Muscle layer of duodenum (tissue), 2 donors: Measurements from ENCODE around the gene ARHGAP19.

Experiments used
- H3K27ac ChIP-seq: one replicate; pipeline ENCODE4 v1.7.0; 2013; ENCODE audit warnings: mild to moderate bottlenecking, low read length
- H3K27me3 ChIP-seq: one replicate; pipeline ENCODE4 v1.7.0; 2013; ENCODE audit warnings: low read depth, mild to moderate bottlenecking, control low read depth, low read length
- H3K36me3 ChIP-seq, 2 donors: one replicate each; pipeline ENCODE4 v1.7.0; 2013; ENCODE audit warnings: low read length in 2 of 2, control low read depth in 1 of 2, mild to moderate bottlenecking in 1 of 2; ENCODE audit not compliant: insufficient read depth in 2 of 2, control insufficient read depth in 1 of 2
- H3K4me1 ChIP-seq, 2 donors: one replicate each; pipeline ENCODE4 v1.7.0; 2013; ENCODE audit warnings: low read length in 2 of 2, mild to moderate bottlenecking in 2 of 2, control low read depth in 1 of 2, moderate library complexity in 1 of 2; ENCODE audit not compliant: insufficient read depth in 2 of 2, control insufficient read depth in 1 of 2
- H3K4me3 ChIP-seq, 2 donors: one replicate each; pipeline ENCODE4 v1.7.0; 2013; ENCODE audit warnings: low read length in 2 of 2, low read depth in 1 of 2, mild to moderate bottlenecking in 1 of 2
- H3K9me3 ChIP-seq, 2 donors: one replicate each; pipeline ENCODE4 v1.7.0; 2013; ENCODE audit warnings: low read length in 2 of 2, control low read depth in 1 of 2, mild to moderate bottlenecking in 1 of 2; ENCODE audit not compliant: control insufficient read depth in 1 of 2
- donor health status: healthy.

ARHGAP19 gene

DNA sequence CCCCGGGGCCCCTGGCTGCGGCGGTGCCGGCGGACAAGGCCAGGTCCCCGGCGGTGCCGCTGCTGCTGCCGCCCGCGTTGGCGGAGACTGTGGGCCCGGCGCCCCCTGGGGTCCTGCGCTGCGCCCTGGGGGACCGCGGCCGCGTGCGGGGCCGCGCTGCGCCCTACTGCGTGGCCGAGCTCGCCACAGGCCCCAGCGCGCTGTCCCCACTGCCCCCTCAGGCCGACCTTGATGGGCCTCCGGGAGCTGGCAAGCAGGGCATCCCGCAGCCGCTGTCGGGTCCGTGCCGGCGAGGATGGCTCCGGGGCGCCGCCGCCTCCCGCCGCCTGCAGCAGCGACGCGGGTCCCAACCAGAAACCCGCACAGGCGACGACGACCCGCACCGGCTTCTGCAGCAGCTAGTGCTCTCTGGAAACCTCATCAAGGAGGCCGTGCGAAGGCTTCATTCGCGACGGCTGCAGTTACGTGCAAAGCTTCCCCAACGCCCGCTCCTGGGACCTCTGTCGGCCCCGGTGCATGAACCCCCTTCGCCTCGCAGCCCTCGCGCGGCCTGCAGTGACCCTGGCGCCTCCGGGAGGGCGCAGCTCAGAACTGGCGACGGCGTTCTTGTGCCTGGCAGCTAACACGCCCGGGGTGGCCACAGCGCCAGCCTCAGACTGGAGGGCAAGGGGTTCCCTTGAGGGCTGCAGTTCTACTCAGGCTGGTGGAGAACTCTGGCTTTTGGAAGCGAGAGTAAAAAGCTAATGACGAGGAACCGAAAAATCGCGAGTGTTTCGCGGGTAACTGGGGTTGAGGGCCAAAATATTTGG is 27.4 kb upstream of the ARHGAP19 start:
- Histone ChIP-seq H3K36me3 (no peaks in the 10 kb centered on the region), H3K27ac (peak overlapping the region; percentile 75), H3K27me3 (no peaks in the 10 kb centered on the region), H3K9me3 (no peaks in the 10 kb centered on the region), H3K4me3 (peak overlapping the region; percentile 51 to 84), H3K4me1 (peaks cover 5 to 20% of the 10 kb centered on the region in 2 donors)

DNA sequence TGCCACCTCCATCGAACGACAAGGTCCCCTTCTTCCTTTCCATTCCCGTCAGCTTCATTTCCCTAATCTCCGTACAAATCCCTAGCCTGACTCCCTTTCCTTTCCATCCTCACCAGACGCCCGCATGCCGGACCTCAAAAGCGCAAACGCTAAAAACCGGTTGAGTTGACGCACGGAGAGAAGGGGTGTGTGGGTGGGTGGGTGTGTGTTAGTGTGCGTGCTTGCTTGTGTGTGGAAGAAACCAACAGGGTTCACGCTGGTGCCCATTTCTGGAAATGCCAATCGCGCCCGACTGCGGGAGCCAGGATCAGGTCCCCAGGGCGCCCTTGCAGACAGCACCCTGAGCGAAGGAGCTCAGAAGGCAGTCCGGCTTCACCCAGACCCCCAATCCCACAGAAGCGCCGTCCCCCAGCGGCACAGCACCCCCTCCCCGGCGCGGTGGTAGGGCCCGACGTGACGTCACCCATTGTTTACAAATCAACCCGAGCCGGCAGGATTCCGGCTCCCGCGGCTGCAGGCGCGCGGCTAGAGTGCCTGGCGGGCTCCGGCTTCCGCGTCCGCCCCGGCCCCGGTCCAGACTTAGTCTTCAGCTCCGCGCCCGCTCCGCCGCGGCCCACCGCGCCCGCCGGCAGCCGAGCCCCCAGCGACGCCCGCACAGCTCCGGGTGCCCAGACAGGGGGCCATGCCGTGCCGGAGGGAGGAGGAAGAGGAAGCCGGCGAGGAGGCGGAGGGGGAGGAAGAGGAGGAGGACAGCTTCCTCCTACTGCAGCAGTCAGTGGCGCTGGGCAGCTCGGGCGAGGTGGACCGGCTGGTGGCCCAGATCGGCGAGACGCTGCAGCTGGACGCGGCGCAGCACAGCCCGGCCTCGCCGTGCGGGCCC is 26.6 kb upstream of the ARHGAP19 start, which contains the start of gene FRAT1:
Gene FRAT1, plus strand, starts transcription at position 500 of the 880 bp plus-strand sequence. Its CDS starts 183 bp downstream, at position 683.
- Histone ChIP-seq H3K36me3 (no peaks in the 10 kb centered on the region), H3K27ac (peak within 1 kb of the TSS; percentile 86), H3K4me3 (peak within 1 kb of the TSS; percentile 74 to 84), H3K4me1 (peaks cover 5 to 20% of the 10 kb centered on the region in 2 donors), H3K27me3 (no peaks in the 10 kb centered on the region), H3K9me3 (no peaks in the 10 kb centered on the region)

DNA sequence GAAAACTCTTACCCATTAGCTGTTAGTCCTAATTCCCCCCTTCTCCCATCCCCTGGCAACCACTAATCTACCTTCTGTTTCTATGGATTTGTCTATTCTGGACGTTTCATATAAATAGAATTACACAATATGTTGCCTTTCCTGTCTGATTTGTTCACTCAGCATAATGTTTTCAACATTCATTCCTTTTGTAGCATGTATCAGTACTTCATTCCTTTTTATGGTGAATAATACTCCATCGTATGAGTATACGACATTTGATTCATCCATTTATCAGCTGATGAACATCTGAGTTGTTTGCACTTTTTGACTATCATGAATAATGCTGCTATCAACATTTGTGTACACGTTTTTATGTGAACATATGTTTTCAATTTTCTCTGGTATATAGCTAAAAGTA is 22.2 kb upstream of the ARHGAP19 start:
- Histone ChIP-seq H3K27me3 (no peaks in the 10 kb centered on the region), H3K27ac (no peak overlapping the region), H3K4me3 (no peak overlapping the region), H3K9me3 (no peaks in the 10 kb centered on the region), H3K36me3 (no peaks in the 10 kb centered on the region), H3K4me1 (no peaks in the 10 kb centered on the region)

DNA sequence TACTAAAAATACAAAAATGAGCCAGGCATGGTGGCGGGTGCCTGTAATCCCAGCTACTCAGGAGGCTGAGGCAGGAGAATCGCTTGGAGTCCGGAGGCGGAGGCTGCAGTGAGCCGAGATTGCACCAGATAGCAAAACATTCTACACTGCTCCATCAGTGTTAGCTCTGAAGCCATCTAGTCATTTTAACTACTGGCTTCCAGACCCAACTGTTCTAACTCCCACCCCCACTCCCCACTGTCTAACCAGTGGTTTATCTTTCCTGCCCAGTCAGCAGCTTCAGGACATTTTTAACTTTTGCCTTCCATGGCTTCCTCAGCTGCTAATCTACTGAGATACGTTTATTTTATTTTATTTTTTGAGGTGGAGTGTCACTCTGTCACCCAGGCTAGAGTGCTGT is 20.5 kb upstream of the ARHGAP19 start:
- H3K9me3 ChIP-seq: no peaks in the 10 kb centered on the region
- H3K4me3 ChIP-seq: no peak overlapping the region
- H3K4me1 ChIP-seq: no peaks in the 10 kb centered on the region
- no peaks in the 10 kb centered on the region for H3K36me3 ChIP-seq
- H3K27ac ChIP-seq: no peak overlapping the region
- H3K27me3 ChIP-seq: no peaks in the 10 kb centered on the region

DNA sequence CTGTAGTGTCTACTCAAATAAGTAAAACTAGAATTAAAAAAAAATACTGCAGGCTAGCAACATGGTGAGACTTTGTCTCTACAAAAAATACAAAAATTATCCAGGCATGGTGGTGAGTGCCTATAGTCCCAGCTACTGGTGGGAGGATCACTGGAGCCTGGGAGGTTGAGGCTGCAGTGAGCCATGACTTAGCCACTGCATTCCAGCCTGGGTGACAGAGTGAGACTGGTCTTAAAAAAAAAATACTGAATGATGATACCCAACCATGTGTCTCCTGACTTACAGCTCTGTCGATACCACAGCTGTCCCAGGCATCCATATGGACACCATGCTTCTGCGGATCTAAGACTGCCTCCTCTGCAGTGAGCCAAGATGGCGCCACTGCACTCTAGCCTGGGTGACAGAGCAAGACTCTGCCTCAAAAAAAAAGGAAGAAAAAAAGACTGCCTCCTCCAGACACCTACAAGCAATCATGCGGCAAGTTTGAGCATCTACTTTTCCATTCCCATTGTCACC is 18.7 kb upstream of the ARHGAP19 start:
- Histone ChIP-seq H3K4me3 (no peak overlapping the region), H3K36me3 (no peaks in the 10 kb centered on the region), H3K27me3 (no peaks in the 10 kb centered on the region), H3K27ac (no peak overlapping the region), H3K4me1 (no peaks in the 10 kb centered on the region), H3K9me3 (no peaks in the 10 kb centered on the region)

DNA sequence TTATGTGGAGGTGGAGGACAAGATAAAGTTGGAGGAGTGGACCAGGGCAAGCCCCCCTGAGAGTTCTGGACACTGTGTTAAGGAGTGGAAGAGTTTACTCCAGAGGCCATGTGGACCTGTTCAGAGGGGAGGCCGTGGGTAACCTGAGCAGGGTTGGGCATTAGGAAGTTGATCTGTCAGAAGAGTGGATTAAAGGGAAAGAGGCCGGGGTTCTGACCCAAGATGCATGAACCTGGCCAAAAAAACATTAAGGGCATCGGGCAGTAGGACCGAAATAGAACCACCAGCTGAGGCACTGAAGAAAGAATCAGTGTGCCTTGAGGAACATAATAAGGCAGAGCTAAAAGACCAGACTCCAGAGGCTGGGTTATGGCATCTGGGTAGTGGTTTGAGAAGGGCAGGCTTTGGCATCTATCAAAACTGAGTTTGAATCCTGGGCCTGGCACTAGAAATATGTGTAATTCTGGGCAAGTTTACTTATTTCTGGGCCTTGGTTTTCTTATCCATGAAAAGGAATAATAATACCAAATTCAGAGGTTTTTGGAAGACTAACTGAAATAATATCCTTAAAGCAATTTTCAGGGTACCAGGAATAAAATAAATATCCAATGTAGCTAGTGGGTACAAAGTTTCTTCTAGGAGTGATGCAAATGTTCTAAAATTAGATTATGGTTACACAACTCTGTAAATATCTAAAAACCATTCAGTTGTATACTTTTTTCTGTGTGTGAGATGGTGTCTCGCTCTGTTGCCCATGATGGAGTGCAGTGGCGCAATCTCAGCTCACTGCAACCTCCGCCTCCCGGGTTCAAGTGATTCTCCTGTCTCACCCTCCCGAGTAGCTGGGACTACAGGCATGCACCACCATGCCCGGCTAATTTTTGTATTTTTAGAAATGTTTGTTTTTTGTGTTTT is 15.7 kb upstream of the ARHGAP19 start:
- Histone ChIP-seq H3K9me3 (no peaks in the 10 kb centered on the region), H3K27me3 (no peaks in the 10 kb centered on the region), H3K4me3 (no peak overlapping the region), H3K27ac (no peak overlapping the region), H3K4me1 (no peaks in the 10 kb centered on the region), H3K36me3 (no peaks in the 10 kb centered on the region)

DNA sequence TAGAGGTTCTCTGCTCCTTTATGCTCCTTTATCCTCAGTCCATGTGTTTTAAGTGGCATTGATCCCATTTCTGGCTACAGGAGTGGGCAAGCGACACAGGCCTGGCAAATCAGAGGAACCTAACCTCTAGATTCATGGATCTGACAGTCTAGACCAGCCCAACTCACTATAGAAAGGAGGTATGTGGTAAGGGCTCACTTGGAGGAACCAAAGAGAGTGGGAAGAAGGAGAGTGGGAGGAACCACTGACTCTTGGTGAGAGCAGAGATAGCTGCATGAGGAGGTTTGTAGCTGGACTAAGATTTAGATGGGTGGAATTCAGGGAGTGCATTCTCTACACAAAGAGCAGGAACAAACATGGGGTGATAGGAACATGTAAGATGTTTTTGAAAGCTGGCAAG is 15.0 kb upstream of the ARHGAP19 start:
- Histone ChIP-seq H3K27ac (no peak overlapping the region), H3K36me3 (no peaks in the 10 kb centered on the region), H3K9me3 (no peaks in the 10 kb centered on the region), H3K27me3 (no peaks in the 10 kb centered on the region), H3K4me3 (no peak overlapping the region), H3K4me1 (no peaks in the 10 kb centered on the region)

DNA sequence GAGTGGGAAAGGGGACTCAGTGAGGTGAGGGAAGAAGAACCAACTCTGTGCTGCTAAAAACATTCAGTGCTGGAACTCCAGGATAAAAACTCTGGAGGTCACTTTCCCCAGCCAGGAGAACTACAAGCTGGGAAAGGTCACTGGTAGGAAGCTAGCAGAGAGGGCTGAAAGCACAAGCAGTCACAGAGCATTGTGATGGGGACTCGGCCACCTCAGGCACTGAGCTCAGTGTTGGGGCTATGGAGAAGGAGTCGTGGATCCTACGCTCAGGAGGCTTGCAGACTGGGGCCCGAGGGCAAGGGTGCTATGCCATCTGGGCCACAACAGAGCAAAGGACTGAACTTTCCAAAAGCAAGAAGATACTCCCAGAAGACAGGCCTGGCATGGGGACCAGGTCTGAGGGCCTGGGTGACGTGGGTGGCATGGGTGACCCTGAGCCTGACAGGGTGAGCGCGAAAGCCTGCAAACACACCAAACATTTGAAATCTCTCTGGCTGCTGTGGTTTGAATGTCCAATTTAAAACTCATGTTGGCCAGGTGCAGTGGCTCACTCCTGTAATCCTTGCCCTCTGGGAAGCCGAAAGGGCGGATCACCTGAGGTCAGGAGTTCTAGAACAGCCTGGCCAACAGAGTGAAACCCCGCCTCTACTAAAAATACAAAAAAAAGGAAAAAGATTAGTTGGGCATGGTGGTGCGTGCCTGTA is 9.8 kb upstream of the ARHGAP19 start:
- Histone ChIP-seq H3K9me3 (no peaks in the 10 kb centered on the region), H3K4me3 (no peak overlapping the region), H3K27ac (no peak overlapping the region), H3K4me1 (no peaks in the 10 kb centered on the region), H3K36me3 (no peaks in the 10 kb centered on the region), H3K27me3 (no peaks in the 10 kb centered on the region)

DNA sequence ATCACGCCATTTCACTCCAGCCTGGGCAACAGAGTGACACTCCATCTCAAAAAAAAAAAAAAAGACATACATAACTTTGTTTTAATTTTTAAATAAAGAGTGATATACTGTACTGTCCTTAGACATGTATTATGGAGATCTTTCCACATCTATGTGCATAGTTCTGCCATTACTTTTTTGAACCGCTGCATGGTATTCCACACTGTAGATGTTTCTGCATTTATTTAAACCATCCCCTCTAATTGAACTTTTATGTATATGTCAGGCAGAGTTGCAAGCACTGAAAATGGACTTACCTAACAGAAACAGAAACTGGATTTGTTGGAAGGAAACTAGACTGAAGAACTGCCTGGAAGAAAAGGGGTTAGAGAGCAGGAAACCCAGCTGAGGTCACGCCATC is 8.5 kb upstream of the ARHGAP19 start:
- Histone ChIP-seq H3K9me3 (no peaks in the 10 kb centered on the region), H3K4me1 (no peaks in the 10 kb centered on the region), H3K4me3 (no peak overlapping the region), H3K27me3 (no peaks in the 10 kb centered on the region), H3K27ac (no peak overlapping the region), H3K36me3 (no peaks in the 10 kb centered on the region)

DNA sequence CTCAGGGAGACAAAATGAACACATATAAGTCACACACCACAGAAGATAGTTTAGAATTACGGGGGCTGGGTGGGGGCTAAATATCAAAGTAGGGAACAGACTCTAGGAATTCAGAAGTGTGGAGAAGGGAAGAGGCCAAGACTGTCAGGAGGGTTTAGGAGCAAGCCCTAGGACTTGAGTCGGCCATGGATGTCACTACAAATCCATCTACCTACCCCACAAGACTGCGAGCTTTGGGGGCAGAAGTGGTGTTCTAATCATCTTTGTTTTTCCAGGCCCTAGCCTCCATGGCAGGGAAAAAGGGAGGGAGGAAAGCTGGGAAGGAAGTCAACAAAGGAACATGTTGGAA is 5.8 kb upstream of the ARHGAP19 start:
- Histone ChIP-seq H3K4me1 (no peaks in the 10 kb centered on the region), H3K27me3 (no peaks in the 10 kb centered on the region), H3K9me3 (no peaks in the 10 kb centered on the region), H3K4me3 (no peak overlapping the region), H3K27ac (no peak overlapping the region), H3K36me3 (no peaks in the 10 kb centered on the region)
